ENCODE results near the gene MKI67. TPM values are rescaled to one million over a fixed set of nuclear protein-coding genes. Genes with fewer than 3 reads are reported as not detected.
A peak's percentile ranks its signal among the peaks of the same experiment; 100 is the strongest.

The MKI67 gene
- polyA plus RNA-seq, 2 of the 4 experiments (the other 2 are of a cell fraction), result 33.8 to 51.7 TPM

- Histone ChIP-seq H3K4me3 (no peak overlapping the region), H3K27ac (peak overlapping the region; percentile 60 to 82), H3K9me3 (peaks cover 3% of the 10 kb centered on the region; the same call in 1 of the 3 replicates), H3K4me2 (peak overlapping the region; percentile 48; the same call in 2 of the 3 replicates), H3K4me1 (peaks cover 32% of the 10 kb centered on the region)
- ATAC-seq (no peak; a peak in 1 of 6 replicates), DNase-seq (ENCODE audit: low read depth in 1 of 2, low spot score in 1 of 2) (no peak), FAIRE-seq (no peak)
- TF ChIP-seq MAZ (IDR thresholded peaks at IDR 0.05; ENCODE audit: borderline replicate concordance, low read depth, low read length) (no peak), CTCF (IDR thresholded peaks at IDR 0.05) (no peak), REST (IDR thresholded peaks at IDR 0.05) (no peak), CBX2 (IDR thresholded peaks at IDR 0.05; ENCODE audit: borderline replicate concordance, low read depth) (no peak), E2F6 (IDR thresholded peaks at IDR 0.05; ENCODE audit: borderline replicate concordance, low read depth) (no peak), ZNF302 (CRISPR knock-in tag; IDR thresholded peaks at IDR 0.05) (no peak), KDM1A (IDR thresholded peaks at IDR 0.05; ENCODE audit: low read depth) (no peak), MYC (IDR thresholded peaks at IDR 0.05; ENCODE audit: borderline replicate concordance, low read length) (no peak), JUN (IDR thresholded peaks at IDR 0.05) (no peak), MAFK (IDR thresholded peaks at IDR 0.05; ENCODE audit: partially characterized antibody) (no peak), HOXB5 (CRISPR knock-in tag; IDR thresholded peaks at IDR 0.05) (no peak), TFCP2L1 (CRISPR knock-in tag; IDR thresholded peaks at IDR 0.05) (no peak), HOXB13 (CRISPR knock-in tag; IDR thresholded peaks at IDR 0.05; ENCODE audit: low read depth) (no peak), ELK1 (IDR thresholded peaks at IDR 0.05; ENCODE audit: low read depth, low read length) (no peak), CHD4 (IDR thresholded peaks at IDR 0.05; ENCODE audit: borderline replicate concordance) (no peak)
- POLR2A ChIA-PET, result interaction anchor here (1.0 to 1.1 kb wide), 2 partner anchors 40 to 1937 kb away, joined by 3 to 4 read pairs; no protein-coding TSS in a partner anchor
- CTCF ChIA-PET, result interaction anchor here (0.9 to 2.4 kb wide), 2 partner anchors 22 to 39 kb away, joined by 4 to 8 read pairs; no protein-coding TSS in a partner anchor
- 80% methylated on average over 1 of the region's 1 CpG for WGBS (ENCODE audit: missing lambda C conversion rate)
Measured at GRCh38 chr10:128172756-128173155, 46.5 kb upstream of the MKI67 start.

GRCh38 chr10:128169811-128170379 lies 43.7 kb upstream of the MKI67 start:
- CTCF ChIA-PET, result interaction anchor here (0.8 to 2.0 kb wide), 5 partner anchors 9 to 42 kb away, joined by 3 to 7 read pairs (median 3); no protein-coding TSS in a partner anchor
- no peak for ATAC-seq
- FAIRE-seq, result no peak

More at GRCh38 chr10:128169811-128170379, 43.7 kb upstream of the MKI67 start:
- Histone ChIP-seq H3K4me1 (peaks cover 23% of the 10 kb centered on the region), H3K27ac (no peak overlapping the region), H3K9me3 (peaks cover 3% of the 10 kb centered on the region; the same call in 1 of the 3 replicates), H3K4me3 (no peak overlapping the region), H3K4me2 (no peak overlapping the region)
- TF ChIP-seq RFX5 (IDR thresholded peaks at IDR 0.05), result no peak
- no peak for TF ChIP-seq PHF8 (IDR thresholded peaks at IDR 0.05; ENCODE audit: borderline replicate concordance, low read depth)
- TF ChIP-seq ZNF302 (CRISPR knock-in tag; IDR thresholded peaks at IDR 0.05), result no peak
- no peak for TF ChIP-seq KDM1A (IDR thresholded peaks at IDR 0.05; ENCODE audit: low read depth)
- no peak for TF ChIP-seq TFCP2L1 (CRISPR knock-in tag; IDR thresholded peaks at IDR 0.05)
- no peak for TF ChIP-seq CEBPB (IDR thresholded peaks at IDR 0.05)
- TF ChIP-seq RAD21 (conservative IDR thresholded peaks at IDR 0.05 in 1 of 2, IDR thresholded peaks at IDR 0.05 in 1 of 2), result no peak
- TF ChIP-seq GATA3 (IDR thresholded peaks at IDR 0.05; ENCODE audit: borderline replicate concordance), result no peak
- TF ChIP-seq HDAC2 (IDR thresholded peaks at IDR 0.05), result no peak
- TF ChIP-seq NFE2L2 (conservative IDR thresholded peaks at IDR 0.05; ENCODE audit: low read length), result no peak
- no peak for TF ChIP-seq FOSL2 (IDR thresholded peaks at IDR 0.05)
- no peak for TF ChIP-seq FOSL2 (CRISPR knock-in tag; IDR thresholded peaks at IDR 0.05)
- TF ChIP-seq ZFP36 (IDR thresholded peaks at IDR 0.05; ENCODE audit: borderline replicate concordance, partially characterized antibody), result no peak
- TF ChIP-seq FOSB (CRISPR knock-in tag; IDR thresholded peaks at IDR 0.05), result no peak
- TF ChIP-seq JUNB (IDR thresholded peaks at IDR 0.05), result no peak
- TF ChIP-seq BHLHE40 (IDR thresholded peaks at IDR 0.05; ENCODE audit: low read depth, low read length), result no peak
- WGBS (ENCODE audit: missing lambda C conversion rate), result 75% methylated on average over 8 of the region's 8 CpGs
- POLR2A ChIA-PET, result no interaction called here
- DNase-seq (ENCODE audit: low read depth in 1 of 2, low spot score in 1 of 2), result no peak
